CD4-positive, alpha-beta T cell (primary cell): ENCODE measurements around the gene PPP2R2C. TPM values are rescaled to one million over a fixed set of nuclear protein-coding genes. Genes with fewer than 3 reads are reported as not detected.

ENCODE experiments used
- ATAC-seq: fragments of 200-7000 bp; cut with Tn5 transposase; one replicate; pipeline ENCODE4 v1.10.0; 2022; ENCODE audit warnings: mild to moderate bottlenecking; ENCODE audit not compliant: poor library complexity
- CTCF ChIA-PET: fragments of 350-600 bp; sonication (Branson Sonifier 250); formaldehyde crosslinking; loops from one replicate; lab custom pipeline; 2021; ENCODE audit warnings: antibody characterized with exemption, inconsistent platforms; lab: Charles Lee
- POLR2A ChIA-PET: fragments of 350-600 bp; sonication (Branson Sonifier 250); formaldehyde crosslinking; loops from one replicate; lab custom pipeline; 2021; ENCODE audit warnings: antibody characterized with exemption, inconsistent platforms; lab: Charles Lee
- DNase-seq, 14 experiments: peaks; one replicate each; pipeline ENCODE4 v3.0.0-alpha.2; 2013 to 2020; ENCODE audit warnings: mixed read lengths in 2 of 14
- H3K27ac ChIP-seq, 2 donors: one replicate each; pipeline versions ENCODE4 v1.5.1 to v1.7.0; 2013; ENCODE audit warnings: low read length in 2 of 2, low read depth in 1 of 2, mild to moderate bottlenecking in 1 of 2
- H3K27me3 ChIP-seq, 2 experiments: 1 replicate in 1 of 2; 2 replicates in 1 of 2; pipeline versions ENCODE4 v1.6.1 to v1.7.0; 2013; ENCODE audit warnings: low read length in 2 of 2, control low read depth in 1 of 2, mild to moderate bottlenecking in 1 of 2, moderate library complexity in 1 of 2; ENCODE audit not compliant: insufficient read depth in 2 of 2, control insufficient read depth in 1 of 2
- H3K36me3 ChIP-seq: one replicate; pipeline ENCODE4 v1.6.1; 2013; ENCODE audit warnings: low read length, control low read depth; ENCODE audit not compliant: insufficient read depth
- H3K4me1 ChIP-seq: one replicate; pipeline ENCODE4 v1.6.1; 2013; ENCODE audit warnings: low read length, control low read depth; ENCODE audit not compliant: insufficient read depth
- H3K4me3 ChIP-seq: one replicate; pipeline ENCODE4 v1.5.1; 2013; ENCODE audit warnings: mild to moderate bottlenecking, low read length, moderate library complexity
- H3K9me3 ChIP-seq, 2 experiments: 1 replicate in 1 of 2; 2 replicates in 1 of 2; pipeline versions ENCODE4 v1.6.1 to v1.7.0; 2013; ENCODE audit warnings: low read length in 2 of 2, mild to moderate bottlenecking in 2 of 2, control low read depth in 1 of 2, moderate library complexity in 1 of 2; ENCODE audit not compliant: control insufficient read depth in 1 of 2, insufficient read depth in 1 of 2
- H3K27ac Mint-ChIP-seq: one replicate; pipeline ENCODE4 v1.8.0; 2020; ENCODE audit warnings: mixed read lengths
- H3K27me3 Mint-ChIP-seq: one replicate; pipeline ENCODE4 v1.8.0; 2021; ENCODE audit warnings: mixed read lengths
- H3K36me3 Mint-ChIP-seq: one replicate; pipeline ENCODE4 v1.8.0; 2021; ENCODE audit warnings: low read depth, mixed read lengths
- H3K4me1 Mint-ChIP-seq: one replicate; pipeline ENCODE4 v1.8.0; 2021; ENCODE audit warnings: low read depth, mixed read lengths
- H3K4me3 Mint-ChIP-seq: one replicate; pipeline ENCODE4 v1.8.0; 2020; ENCODE audit warnings: mild to moderate bottlenecking, mixed read lengths
- H3K9me3 Mint-ChIP-seq: one replicate; pipeline ENCODE4 v1.8.0; 2020; ENCODE audit warnings: mixed read lengths
- CTCF ChIP-seq: fragments of 200-600 bp; IDR thresholded peaks from one replicate; pipeline ENCODE4 v1.8.0; 2022; ENCODE audit warnings: antibody characterized with exemption, mild to moderate bottlenecking
- intact Hi-C, 2 experiments: fragments of 100-400 bp; cut with DNase I in 1 of 2; cut with micrococcal nuclease in 1 of 2; formaldehyde crosslinking; loops; one replicate each; pipeline versions ENCODE4 v1.15.1 to v1.9.0; 2023 to 2025; cut with DNase I, micrococcal nuclease
- total RNA-seq, 174 experiments: library from RNA in 2 of 174; stranded (reverse) in 2 of 174; gene quantifications; one replicate each; pipeline ENCODE4 v1.2.3 and lab custom pipeline; 2021 to 2026

PPP2R2C gene
- total RNA-seq, 2 experiments from 2014 or later: not detected

GRCh38 chr4:6306299-6306698 lies 166.1 kb downstream of the PPP2R2C start:
- intact Hi-C loops: no loop called here
- peaks cover 0 to under 1% of the 10 kb centered on the region in 2 experiments for H3K9me3 ChIP-seq
- no peak overlapping the region for H3K4me3 Mint-ChIP-seq
- H3K27me3 Mint-ChIP-seq: peaks cover 43% of the 10 kb centered on the region
- peaks cover 7% of the 10 kb centered on the region for H3K4me1 Mint-ChIP-seq
- peaks cover 3% of the 10 kb centered on the region for H3K36me3 Mint-ChIP-seq
- no peak for TF ChIP-seq CTCF
- H3K36me3 ChIP-seq: no peaks in the 10 kb centered on the region
- DNase-seq: no peak
- CTCF ChIA-PET: no interaction called here
- no peaks in the 10 kb centered on the region for H3K9me3 Mint-ChIP-seq
- no peak overlapping the region for H3K4me3 ChIP-seq
- H3K4me1 ChIP-seq: no peaks in the 10 kb centered on the region
- H3K27ac Mint-ChIP-seq: no peak overlapping the region
- H3K27ac ChIP-seq: no peak overlapping the region
- H3K27me3 ChIP-seq: peaks cover 21 to 31% of the 10 kb centered on the region in 2 experiments
- POLR2A ChIA-PET: no interaction called here
- no peak for ATAC-seq

- no peaks in the 10 kb centered on the region for H3K4me1 ChIP-seq
- peaks cover 11 to 12% of the 10 kb centered on the region in 2 experiments for H3K27me3 ChIP-seq
- ATAC-seq (no peak), DNase-seq (no peak)
- Mint-ChIP-seq H3K4me3 (no peak overlapping the region), H3K27ac (no peak overlapping the region), H3K27me3 (peaks cover 23% of the 10 kb centered on the region), H3K4me1 (no peaks in the 10 kb centered on the region), H3K9me3 (no peaks in the 10 kb centered on the region), H3K36me3 (peaks cover 12% of the 10 kb centered on the region)
- POLR2A ChIA-PET: no interaction called here
- TF ChIP-seq CTCF: no peak
- intact Hi-C loops: no loop called here
- peaks cover 0 to 5% of the 10 kb centered on the region in 2 experiments for H3K9me3 ChIP-seq
- peaks cover 5% of the 10 kb centered on the region for H3K36me3 ChIP-seq
- H3K4me3 ChIP-seq: no peak overlapping the region
- no peak overlapping the region for H3K27ac ChIP-seq
- CTCF ChIA-PET: no interaction called here
Measured at GRCh38 chr4:6303943-6304342, 168.5 kb downstream of the PPP2R2C start.

GRCh38 chr4:6302869-6303268 lies 169.5 kb downstream of the PPP2R2C start:
- no peaks in the 10 kb centered on the region for H3K9me3 Mint-ChIP-seq
- Histone ChIP-seq H3K9me3 (peaks cover 0 to 5% of the 10 kb centered on the region in 2 experiments), H3K27ac (no peak overlapping the region), H3K27me3 (peaks cover 4 to 11% of the 10 kb centered on the region in 2 experiments), H3K4me3 (no peak overlapping the region), H3K4me1 (no peaks in the 10 kb centered on the region), H3K36me3 (peaks cover 5% of the 10 kb centered on the region)
- intact Hi-C loops: no loop called here
- ATAC-seq: no peak
- peaks cover 12% of the 10 kb centered on the region for H3K36me3 Mint-ChIP-seq
- no peak overlapping the region for H3K27ac Mint-ChIP-seq
- no peak for TF ChIP-seq CTCF
- no peak overlapping the region for H3K4me3 Mint-ChIP-seq
- CTCF ChIA-PET: no interaction called here
- POLR2A ChIA-PET: no interaction called here
- H3K4me1 Mint-ChIP-seq: no peaks in the 10 kb centered on the region
- H3K27me3 Mint-ChIP-seq: peaks cover 14% of the 10 kb centered on the region
- DNase-seq: no peak
